ENCODE measurements around the gene CST2. TPM values are rescaled to one million over a fixed set of nuclear protein-coding genes. Genes with fewer than 3 reads are reported as not detected.
"Not testable (repeated sequence)": the region's sequence is repeated elsewhere in the genome, so short reads cannot be mapped to it uniquely, and the experiment has no call there.

The CST2 gene
- total RNA-seq, 3 donors from 2014 or later = not detected

- no peaks in the 10 kb centered on the region for H3K36me3 ChIP-seq
- no peak for DNase-seq (ENCODE audit: low spot score in 2 of 2)
- H3K4me1 ChIP-seq = no peaks in the 10 kb centered on the region
- intact Hi-C loops (cut with DNase I; ENCODE audit: low total_unique reads) = no loop called here
- H3K4me3 ChIP-seq = no peak overlapping the region
- H3K9me3 ChIP-seq = no peaks in the 10 kb centered on the region
- H3K27me3 ChIP-seq = no peaks in the 10 kb centered on the region
- H3K27ac ChIP-seq = no peak overlapping the region
- no peak for TF ChIP-seq POLR2AphosphoS5 (IDR thresholded peaks at IDR 0.05)
- TF ChIP-seq CTCF (IDR thresholded peaks at IDR 0.05) = no peak
- no peak for TF ChIP-seq POLR2A (IDR thresholded peaks at IDR 0.05)
These were observed 25.7 kb downstream of the CST2 start for GRCh38 chr20:23800865-23801264.

- not testable (repeated sequence) for DNase-seq (ENCODE audit: low spot score in 2 of 2)
These were observed 27.2 kb downstream of the CST2 start for GRCh38 chr20:23799216-23799847.

GRCh38 chr20:23795526-23795925 lies 31.0 kb downstream of the CST2 start:
- no peaks in the 10 kb centered on the region for H3K4me1 ChIP-seq
- H3K27me3 ChIP-seq = no peaks in the 10 kb centered on the region
- no peak for DNase-seq (ENCODE audit: low spot score in 2 of 2)
- H3K9me3 ChIP-seq = no peaks in the 10 kb centered on the region
- TF ChIP-seq CTCF (IDR thresholded peaks at IDR 0.05) (no peak), POLR2A (IDR thresholded peaks at IDR 0.05) (no peak), POLR2AphosphoS5 (IDR thresholded peaks at IDR 0.05) (no peak)
- no peak overlapping the region for H3K27ac ChIP-seq
- intact Hi-C loops (cut with DNase I; ENCODE audit: low total_unique reads) = no loop called here
- no peak overlapping the region for H3K4me3 ChIP-seq
- no peaks in the 10 kb centered on the region for H3K36me3 ChIP-seq

More at GRCh38 chr20:23799216-23799847, 27.2 kb downstream of the CST2 start:
- intact Hi-C loops (cut with DNase I; ENCODE audit: low total_unique reads); H3K27me3 ChIP-seq; H3K9me3 ChIP-seq; H3K4me1 ChIP-seq; H3K27ac ChIP-seq; H3K36me3 ChIP-seq; H3K4me3 ChIP-seq: not testable (repeated sequence)

- Histone ChIP-seq H3K4me3 (no peak overlapping the region), H3K27me3 (no peaks in the 10 kb centered on the region), H3K36me3 (no peaks in the 10 kb centered on the region), H3K9me3 (no peaks in the 10 kb centered on the region), H3K4me1 (no peaks in the 10 kb centered on the region), H3K27ac (no peak overlapping the region)
- no peak for TF ChIP-seq POLR2AphosphoS5 (IDR thresholded peaks at IDR 0.05)
- TF ChIP-seq POLR2A (IDR thresholded peaks at IDR 0.05) = no peak
- TF ChIP-seq CTCF (IDR thresholded peaks at IDR 0.05) = no peak
- intact Hi-C loops (cut with DNase I; ENCODE audit: low total_unique reads) = no loop called here
- DNase-seq (ENCODE audit: low spot score in 2 of 2) = no peak
These were observed 31.7 kb downstream of the CST2 start for GRCh38 chr20:23794841-23795240.

- Histone ChIP-seq H3K4me3 (no peak overlapping the region), H3K9me3 (no peaks in the 10 kb centered on the region), H3K27ac (no peak overlapping the region), H3K36me3 (no peaks in the 10 kb centered on the region), H3K27me3 (no peaks in the 10 kb centered on the region), H3K4me1 (no peaks in the 10 kb centered on the region)
- intact Hi-C loops (cut with DNase I; ENCODE audit: low total_unique reads) = no loop called here
- TF ChIP-seq POLR2AphosphoS5 (IDR thresholded peaks at IDR 0.05) = no peak
- TF ChIP-seq CTCF (IDR thresholded peaks at IDR 0.05) = no peak
- no peak for TF ChIP-seq POLR2A (IDR thresholded peaks at IDR 0.05)
- DNase-seq (ENCODE audit: low spot score in 2 of 2) = no peak
These were observed 32.5 kb downstream of the CST2 start for GRCh38 chr20:23794065-23794464.

GRCh38 chr20:23783447-23783846 lies 43.1 kb downstream of the CST2 start:
- Histone ChIP-seq H3K4me1 (no peaks in the 10 kb centered on the region), H3K4me3 (no peak overlapping the region), H3K9me3 (no peaks in the 10 kb centered on the region), H3K36me3 (no peaks in the 10 kb centered on the region), H3K27me3 (no peaks in the 10 kb centered on the region), H3K27ac (no peak overlapping the region)
- intact Hi-C loops (cut with DNase I; ENCODE audit: low total_unique reads) = no loop called here
- no peak for TF ChIP-seq CTCF (IDR thresholded peaks at IDR 0.05)
- TF ChIP-seq POLR2A (IDR thresholded peaks at IDR 0.05) = no peak
- no peak for TF ChIP-seq POLR2AphosphoS5 (IDR thresholded peaks at IDR 0.05)
- no peak for DNase-seq (ENCODE audit: low spot score in 2 of 2)

Measured in breast epithelium (tissue), 4 donors.